Bronchial epithelial cell (primary cell): ENCODE measurements around the gene SLC17A3. TPM values are rescaled to one million over a fixed set of nuclear protein-coding genes. Genes with fewer than 3 reads are reported as not detected.

Source experiments
- DNase-seq: peaks from one replicate; pipeline ENCODE4 v3.0.0-alpha.2; 2010; ENCODE audit warnings: low read depth
- FAIRE-seq: peaks from 2 replicates; lab custom pipeline; 2011; peaks lifted over from hg19 to GRCh38; lab: Jason Lieb, UNC
- H3K27me3 ChIP-seq: 2 replicates; pipeline ENCODE4 v1.5.1; 2011; ENCODE audit warnings: low read length; ENCODE audit not compliant: control insufficient read depth, insufficient read depth
- H3K36me3 ChIP-seq: 2 replicates; pipeline ENCODE4 v1.5.1; 2011; ENCODE audit warnings: low read length; ENCODE audit not compliant: control insufficient read depth, insufficient read depth
- H3K4me3 ChIP-seq: 2 replicates; pipeline ENCODE4 v1.5.1; 2011; ENCODE audit warnings: mild to moderate bottlenecking, low read depth, low read length, control low read depth
- CTCF ChIP-seq: IDR thresholded peaks from 2 replicates; pipeline ENCODE4 v1.5.1; 2011; ENCODE audit warnings: mild to moderate bottlenecking, moderate library complexity, low read length, control low read depth, inconsistent platforms; ENCODE audit not compliant: insufficient read depth, severe bottlenecking
- total RNA-seq: library from RNA; depleted of rRNA; stranded (reverse); fragments of >200 nt; gene quantifications from 2 replicates; pipeline ENCODE4 v1.2.1, GENCODE V29; 2014

Gene SLC17A3
- total RNA-seq, 1 donor from 2014 or later, result not detected

DNA sequence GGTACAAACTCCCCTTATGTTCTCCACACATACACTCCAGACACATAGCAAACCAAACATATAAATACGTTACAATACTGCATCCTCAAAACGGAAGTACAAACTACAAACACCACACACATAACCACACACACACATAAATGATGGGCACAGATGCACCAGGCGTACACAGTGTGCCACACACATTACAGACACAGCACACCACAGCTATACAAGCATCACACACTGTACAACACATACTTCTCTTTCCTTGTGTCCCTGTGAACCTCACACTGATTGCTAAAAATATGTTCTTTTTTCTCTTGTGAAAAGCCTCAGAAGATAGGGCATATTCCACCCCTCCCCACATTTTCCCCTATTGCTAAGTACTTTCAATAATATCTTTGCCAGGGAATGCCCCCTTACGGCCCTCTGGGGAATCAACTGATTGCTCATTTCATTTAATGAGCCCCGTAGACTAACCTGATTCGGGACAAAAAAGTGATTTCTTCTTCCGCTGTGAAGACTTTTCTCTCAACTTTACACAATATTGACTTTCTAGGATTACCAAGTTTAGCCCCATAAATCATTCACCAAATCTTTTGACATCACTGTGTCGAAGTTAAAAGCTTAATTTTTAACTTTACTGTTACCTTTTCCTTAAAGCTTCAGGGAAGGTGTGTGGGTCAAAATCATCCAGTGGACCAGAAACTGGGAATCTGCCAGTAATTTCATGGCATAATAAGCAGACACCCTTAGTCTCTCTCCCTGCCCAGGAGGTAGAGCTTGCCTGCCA is 42.3 kb downstream of the SLC17A3 start, which contains the start of gene SLC17A1:
Gene SLC17A1 (minus strand): TSS at position 521 of the 775 bp plus-strand sequence. CDS start 1,495 bp downstream, outside the sequence.
- H3K4me3 ChIP-seq, result no peak within 1 kb of the TSS
- no peaks in the 10 kb centered on the region for H3K27me3 ChIP-seq
- no peak for FAIRE-seq
- no peak for DNase-seq
- no peaks in the 10 kb centered on the region for H3K36me3 ChIP-seq
- no peak for TF ChIP-seq CTCF

GRCh38 chr6:25830458-25830857 is 43.6 kb downstream of the SLC17A3 start:
- H3K36me3 ChIP-seq, result no peaks in the 10 kb centered on the region
- DNase-seq, result no peak
- no peak for FAIRE-seq
- TF ChIP-seq CTCF, result no peak
- H3K27me3 ChIP-seq, result no peaks in the 10 kb centered on the region
- H3K4me3 ChIP-seq, result no peak overlapping the region

- Histone ChIP-seq H3K4me3 (no peak overlapping the region), H3K36me3 (no peaks in the 10 kb centered on the region), H3K27me3 (no peaks in the 10 kb centered on the region)
- FAIRE-seq, result no peak
- no peak for TF ChIP-seq CTCF
- no peak for DNase-seq
These were observed 44.7 kb downstream of the SLC17A3 start for GRCh38 chr6:25829375-25829774.

DNA sequence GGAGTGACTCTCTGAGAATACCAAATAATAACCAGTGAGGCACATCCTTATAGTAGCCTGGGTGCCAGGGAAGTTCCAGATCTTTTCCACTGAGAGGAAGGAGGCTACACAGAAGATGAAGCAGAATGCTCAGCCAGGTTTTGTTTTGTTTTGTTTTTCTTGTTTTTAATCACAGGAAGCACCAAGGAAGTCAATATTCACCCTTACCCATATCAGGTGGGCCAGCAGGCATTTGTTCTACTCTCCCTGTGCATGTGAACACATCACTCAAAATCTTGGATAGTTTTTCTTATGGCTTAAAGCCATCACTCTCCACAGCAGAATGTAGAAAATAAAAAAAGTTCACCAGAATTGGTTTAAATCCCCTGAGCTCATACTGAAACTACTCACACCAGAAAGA is 52.7 kb downstream of the SLC17A3 start:
- DNase-seq (no peak), FAIRE-seq (no peak)
- Histone ChIP-seq H3K27me3 (no peaks in the 10 kb centered on the region), H3K4me3 (no peak overlapping the region), H3K36me3 (no peaks in the 10 kb centered on the region)
- no peak for TF ChIP-seq CTCF

DNA sequence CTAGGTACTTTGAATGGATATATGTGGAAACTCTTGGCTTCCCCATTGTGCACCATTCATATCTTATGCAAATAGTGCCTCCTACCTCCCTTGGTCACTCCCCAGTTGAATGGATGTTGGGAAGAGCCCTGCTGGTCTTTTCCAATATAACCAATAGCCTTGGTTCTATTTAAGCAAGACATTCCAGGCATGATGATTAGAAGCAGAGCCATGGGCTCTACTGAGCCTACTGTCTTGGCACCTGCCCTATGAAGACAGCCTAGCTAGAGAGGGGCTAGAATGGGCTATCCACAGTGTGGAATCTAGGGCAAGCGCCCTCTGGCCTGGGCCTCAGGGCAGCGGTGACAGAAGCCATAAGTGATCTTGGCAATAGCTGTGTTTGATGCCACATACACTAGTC is 57.8 kb downstream of the SLC17A3 start:
- FAIRE-seq (no peak), DNase-seq (no peak)
- Histone ChIP-seq H3K27me3 (peaks cover 1% of the 10 kb centered on the region), H3K4me3 (no peak overlapping the region), H3K36me3 (no peaks in the 10 kb centered on the region)
- TF ChIP-seq CTCF, result no peak

GRCh38 chr6:25815194-25815593 is 58.8 kb downstream of the SLC17A3 start:
- no peaks in the 10 kb centered on the region for H3K36me3 ChIP-seq
- peaks cover 1% of the 10 kb centered on the region for H3K27me3 ChIP-seq
- TF ChIP-seq CTCF, result no peak
- DNase-seq, result no peak
- H3K4me3 ChIP-seq, result no peak overlapping the region
- no peak for FAIRE-seq
